Right lobe of liver (tissue), 6 donors: ENCODE results near the gene EXPH5. TPM values are rescaled to one million over a fixed set of nuclear protein-coding genes. Genes with fewer than 3 reads are reported as not detected.

Experiments
- ATAC-seq, 4 donors: fragments of 200-7000 bp; cut with Tn5 transposase; one replicate each; pipeline ENCODE4 v1.9.1; 2020; ENCODE audit warnings: mild to moderate bottlenecking in 4 of 4, moderate library complexity in 4 of 4
- DNase-seq, 3 donors: peaks; one replicate each; pipeline ENCODE4 v3.0.0-alpha.2; 2020
- H3K27ac ChIP-seq, 3 donors: fragments of 200-600 bp; one replicate each; pipeline ENCODE4 v1.8.0; 2022
- H3K27me3 ChIP-seq, 2 donors: fragments of 200-600 bp; one replicate each; pipeline ENCODE4 v1.8.0; 2022
- H3K36me3 ChIP-seq, 4 donors: fragments of 200-600 bp; sonication (generic) in 1 of 4; one replicate each; pipeline versions ENCODE4 v1.5.1 to v1.8.0; 2017 to 2022; ENCODE audit warnings: control low read depth in 1 of 4
- H3K4me1 ChIP-seq, 4 donors: fragments of 200-600 bp; sonication (generic) in 1 of 4; one replicate each; pipeline versions ENCODE4 v1.5.1 to v1.8.0; 2017 to 2022; ENCODE audit warnings: control low read depth in 1 of 4
- H3K4me3 ChIP-seq, 3 donors: fragments of 200-600 bp; one replicate each; pipeline ENCODE4 v1.8.0; 2022
- H3K9me3 ChIP-seq, 4 donors: fragments of 200-600 bp; sonication (generic) in 1 of 4; one replicate each; pipeline versions ENCODE4 v1.5.1 to v1.8.0; 2017 to 2022; ENCODE audit warnings: control low read depth in 1 of 4
- POLR2A ChIP-seq: fragments of 450-650 bp; IDR thresholded peaks from one replicate; pipeline ENCODE4 v1.6.1; 2017; ENCODE audit warnings: antibody characterized with exemption, mild to moderate bottlenecking
- WGBS: methylation state at CpG from one replicate; pipeline ENCODE4 v1.1.6; 2018; ENCODE audit warnings: low coverage, low lambda C conversion rate; ENCODE audit not compliant: insufficient coverage; ENCODE audit errors: missing lambda C conversion rate; 5-methylcytosine and 5-hydroxymethylcytosine counted together
- intact Hi-C, 2 donors: fragments of 100-400 bp; cut with DNase I; formaldehyde crosslinking; loops; one replicate each; pipeline versions ENCODE4 v1.11.2 to v1.14.1; 2022
- total RNA-seq, 6 experiments: library from RNA; depleted of rRNA in 2 of 6; stranded (reverse); fragments of >200 nt in 2 of 6; fragmentation: NEBNext Ultra II Directional in 3 of 6; extraction: Animal tissue kit (Norgen Biotek cat#: 25700) in 3 of 6; gene quantifications; one replicate each; pipeline versions ENCODE4 v1.1.0 to v1.2.4, GENCODE V29; 2016 to 2023
- TF ChIP-seq, protein P1 (sequence below), 4 donors: fragments of 200-600 bp in 3 of 4; fragments of 450-650 bp in 1 of 4; IDR thresholded peaks; one replicate each; pipeline versions ENCODE4 v1.5.1 to v1.8.0; 2016 to 2022; ENCODE audit warnings: antibody characterized with exemption in 4 of 4, mild to moderate bottlenecking in 2 of 4
- donor health status: DM: no; HTN: yes; CAD: no.
- donor health status: DM: no; HTN: no; CAD: no.
- donor health status: DM: no; HTN: no; CAD: no.
- donor health status: DM: no; HTN: yes; CAD: no.
- donor health status: DM: no; HTN: yes; CAD: no.

EXPH5 gene
- total RNA-seq, 6 experiments from 2014 or later = 8.3 to 12.4 (median 10.2) TPM

DNA sequence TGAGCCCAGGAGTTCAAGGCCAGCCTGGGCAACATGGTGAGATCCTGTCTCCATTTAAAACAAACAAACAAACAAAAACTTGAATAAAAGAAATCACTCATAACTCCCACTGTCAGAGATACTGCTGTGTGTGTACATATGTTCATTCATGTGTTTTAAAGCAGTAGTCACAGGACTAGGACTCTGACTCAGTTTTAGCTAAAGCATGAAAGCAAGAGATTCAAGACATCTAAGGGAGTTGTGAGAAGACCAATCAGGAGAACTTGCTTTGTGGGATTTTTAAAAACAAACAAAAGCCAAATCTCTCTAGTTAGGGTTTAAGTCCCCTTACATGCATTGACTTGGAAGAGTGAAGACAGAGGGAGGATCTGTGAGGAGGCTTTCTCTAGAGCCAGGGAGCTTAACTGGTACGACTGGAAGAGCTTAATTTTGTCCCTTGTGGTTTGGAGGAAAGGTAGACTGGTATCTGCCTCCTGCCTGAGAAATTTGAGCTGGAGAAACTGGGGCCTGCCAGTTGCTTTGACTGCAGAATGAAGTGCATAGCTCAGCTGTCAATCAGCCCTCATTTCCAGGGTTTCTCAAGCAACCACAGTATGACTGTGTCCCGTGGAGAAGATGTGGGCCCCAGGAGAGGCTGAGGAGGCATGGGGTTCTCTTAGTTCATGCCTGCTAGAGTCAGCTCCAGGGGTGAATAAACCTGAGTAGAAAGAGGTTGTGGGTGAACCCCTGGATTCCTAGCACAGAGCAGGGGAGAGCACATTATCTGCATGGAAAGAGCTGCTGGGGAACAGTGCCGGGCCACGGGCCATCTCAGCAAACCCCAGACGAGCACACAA is 30.6 kb downstream of the EXPH5 start:
- Histone ChIP-seq H3K4me1 (peaks cover 0 to 16% (median 4%) of the 10 kb centered on the region in 4 donors), H3K27ac (no peak overlapping the region), H3K9me3 (no peaks in the 10 kb centered on the region), H3K27me3 (no peaks in the 10 kb centered on the region), H3K36me3 (no peaks in the 10 kb centered on the region), H3K4me3 (no peak overlapping the region)
- DNase-seq (no peak), ATAC-seq (no peak)
- intact Hi-C loops = no loop called here
- no peak for TF ChIP-seq POLR2A
- TF ChIP-seq, protein P1, sequence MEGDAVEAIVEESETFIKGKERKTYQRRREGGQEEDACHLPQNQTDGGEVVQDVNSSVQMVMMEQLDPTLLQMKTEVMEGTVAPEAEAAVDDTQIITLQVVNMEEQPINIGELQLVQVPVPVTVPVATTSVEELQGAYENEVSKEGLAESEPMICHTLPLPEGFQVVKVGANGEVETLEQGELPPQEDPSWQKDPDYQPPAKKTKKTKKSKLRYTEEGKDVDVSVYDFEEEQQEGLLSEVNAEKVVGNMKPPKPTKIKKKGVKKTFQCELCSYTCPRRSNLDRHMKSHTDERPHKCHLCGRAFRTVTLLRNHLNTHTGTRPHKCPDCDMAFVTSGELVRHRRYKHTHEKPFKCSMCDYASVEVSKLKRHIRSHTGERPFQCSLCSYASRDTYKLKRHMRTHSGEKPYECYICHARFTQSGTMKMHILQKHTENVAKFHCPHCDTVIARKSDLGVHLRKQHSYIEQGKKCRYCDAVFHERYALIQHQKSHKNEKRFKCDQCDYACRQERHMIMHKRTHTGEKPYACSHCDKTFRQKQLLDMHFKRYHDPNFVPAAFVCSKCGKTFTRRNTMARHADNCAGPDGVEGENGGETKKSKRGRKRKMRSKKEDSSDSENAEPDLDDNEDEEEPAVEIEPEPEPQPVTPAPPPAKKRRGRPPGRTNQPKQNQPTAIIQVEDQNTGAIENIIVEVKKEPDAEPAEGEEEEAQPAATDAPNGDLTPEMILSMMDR (IDR thresholded peaks at IDR 0.05) = no peak
- WGBS = 76% methylated on average over 3 of the region's 5 CpGs

DNA sequence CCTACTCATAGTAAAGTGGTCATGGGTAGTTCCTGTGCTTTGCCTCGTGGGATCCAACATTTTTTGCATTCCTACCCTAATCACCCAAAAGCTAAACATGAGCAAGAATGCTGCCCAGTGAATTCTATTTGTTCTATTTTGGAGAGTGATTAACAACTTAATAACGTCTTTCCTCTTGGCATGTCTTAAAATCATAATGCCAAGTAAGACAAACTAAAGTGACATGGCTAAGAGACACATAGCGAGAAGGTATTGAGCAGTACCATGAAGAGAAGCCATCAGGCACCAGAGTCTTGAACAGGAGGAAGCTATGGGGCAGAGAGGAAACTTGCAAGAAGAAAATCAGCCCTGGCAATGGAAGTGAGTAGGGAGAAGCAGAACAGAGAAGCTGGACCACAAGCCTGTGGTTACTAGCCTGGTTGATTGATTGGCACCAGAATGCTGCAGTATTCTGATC is 32.0 kb downstream of the EXPH5 start:
- no peaks in the 10 kb centered on the region for H3K36me3 ChIP-seq
- no peaks in the 10 kb centered on the region for H3K27me3 ChIP-seq
- H3K9me3 ChIP-seq = no peaks in the 10 kb centered on the region
- ATAC-seq (no peak), DNase-seq (no peak)
- no peak overlapping the region for H3K27ac ChIP-seq
- H3K4me1 ChIP-seq = peaks cover 0 to 16% (median 4%) of the 10 kb centered on the region in 4 donors
- H3K4me3 ChIP-seq = no peak overlapping the region
- TF ChIP-seq POLR2A = no peak
- TF ChIP-seq, protein P1 (IDR thresholded peaks at IDR 0.05) = no peak
- WGBS = 40% methylated on average over 3 of the region's 3 CpGs
- intact Hi-C loops = no loop called here

DNA sequence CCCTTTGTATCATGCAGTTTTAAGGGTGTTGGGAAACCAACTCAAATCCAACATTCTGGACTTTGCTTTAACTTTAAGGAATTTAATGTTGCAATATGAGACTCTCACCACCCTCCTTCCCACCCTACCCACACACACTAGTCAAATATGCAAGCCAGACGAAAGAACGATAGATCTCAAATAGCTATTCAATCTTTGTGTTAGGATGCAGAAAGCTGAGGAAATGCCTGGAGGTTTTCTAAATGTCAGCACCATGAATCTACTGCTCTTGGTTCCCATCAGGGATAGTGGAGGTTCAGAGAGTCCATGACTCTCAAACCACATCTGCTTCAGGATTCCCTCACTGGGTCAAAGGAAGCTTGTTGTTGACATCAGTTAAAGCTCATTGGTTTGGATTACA is 33.7 kb downstream of the EXPH5 start:
- intact Hi-C loops = no loop called here
- ATAC-seq = peak in 2 of 4 donors; percentile 45
- 36% methylated on average over 2 of the region's 2 CpGs for WGBS

DNA sequence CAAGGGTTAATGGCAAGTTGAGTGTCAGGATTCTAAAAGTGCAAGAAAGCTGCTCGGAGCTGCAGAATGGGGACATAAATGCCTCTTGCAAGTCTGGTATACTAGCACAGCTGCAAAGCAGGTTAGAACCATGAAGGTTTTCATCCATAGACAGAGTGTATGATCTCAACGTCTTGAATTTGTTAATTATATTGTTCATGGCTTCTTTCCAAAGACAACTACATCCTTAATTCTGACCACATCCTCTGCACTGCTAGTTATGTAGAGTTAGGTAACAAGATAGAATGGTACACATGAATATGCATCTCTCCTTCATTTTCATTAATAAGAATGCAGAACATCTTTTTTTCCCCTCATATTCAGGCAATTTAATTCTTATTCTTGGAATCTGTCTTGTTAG is 34.2 kb downstream of the EXPH5 start:
- H3K4me3 ChIP-seq = no peak overlapping the region
- 28% methylated on average over 2 of the region's 2 CpGs for WGBS
- H3K36me3 ChIP-seq = no peaks in the 10 kb centered on the region
- TF ChIP-seq POLR2A = no peak
- ATAC-seq = no peak
- no peak for DNase-seq
- H3K4me1 ChIP-seq = peaks cover 0 to 11% (median 0%) of the 10 kb centered on the region in 4 donors
- intact Hi-C loops = no loop called here
- H3K27ac ChIP-seq = no peak overlapping the region
- no peaks in the 10 kb centered on the region for H3K27me3 ChIP-seq
- H3K9me3 ChIP-seq = no peaks in the 10 kb centered on the region

More for the DNA sequence above, 33.7 kb downstream of the EXPH5 start:
- Histone ChIP-seq H3K27me3 (no peaks in the 10 kb centered on the region), H3K27ac (no peak overlapping the region), H3K36me3 (no peaks in the 10 kb centered on the region), H3K4me1 (peaks cover 0 to 11% (median under 1%) of the 10 kb centered on the region in 4 donors), H3K9me3 (no peaks in the 10 kb centered on the region), H3K4me3 (no peak overlapping the region)
- TF ChIP-seq POLR2A = no peak
- TF ChIP-seq, protein P1 (IDR thresholded peaks at IDR 0.05) = no peak
- no peak for DNase-seq

DNA sequence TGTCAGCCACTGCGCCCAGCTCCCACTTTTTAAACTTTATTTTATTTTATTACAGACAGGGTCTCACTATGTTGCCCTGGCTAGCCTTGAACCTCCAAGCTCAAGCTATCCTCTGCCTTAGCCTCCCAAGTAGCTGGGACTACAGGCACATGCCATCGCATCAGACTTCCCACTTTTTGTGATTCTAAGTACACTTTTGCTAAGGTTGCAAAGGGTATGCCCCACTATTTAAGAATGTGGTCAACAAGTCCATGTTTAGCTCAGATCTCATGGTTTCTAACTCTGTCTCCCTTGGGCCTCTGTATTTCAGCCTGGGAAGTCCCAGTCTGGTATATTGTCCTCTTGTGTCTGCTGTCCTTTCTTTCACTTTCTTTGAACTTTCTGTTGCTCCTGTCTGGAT is 35.3 kb downstream of the EXPH5 start:
- 89% methylated on average over 2 of the region's 2 CpGs for WGBS
- no peak for DNase-seq
- Histone ChIP-seq H3K4me3 (no peak overlapping the region), H3K36me3 (no peaks in the 10 kb centered on the region), H3K4me1 (peaks cover 0 to 11% (median 0%) of the 10 kb centered on the region in 4 donors), H3K27ac (no peak overlapping the region), H3K9me3 (no peaks in the 10 kb centered on the region), H3K27me3 (no peaks in the 10 kb centered on the region)
- peak in 1 of 4 donors; percentile 28 for ATAC-seq
- intact Hi-C loops = no loop called here
- TF ChIP-seq, protein P1 (IDR thresholded peaks at IDR 0.05) = no peak
- no peak for TF ChIP-seq POLR2A
